Measurements from ENCODE around the gene APOL4.

The APOL4 gene

GRCh38 chr22:36227396-36227795 lies 25.8 kb upstream of the APOL4 start:
- H3K4me1 ChIP-seq, result no peaks in the 10 kb centered on the region
- TF ChIP-seq CTCF (IDR thresholded peaks at IDR 0.05; ENCODE audit: low read depth, low read length), result no peak

DNA sequence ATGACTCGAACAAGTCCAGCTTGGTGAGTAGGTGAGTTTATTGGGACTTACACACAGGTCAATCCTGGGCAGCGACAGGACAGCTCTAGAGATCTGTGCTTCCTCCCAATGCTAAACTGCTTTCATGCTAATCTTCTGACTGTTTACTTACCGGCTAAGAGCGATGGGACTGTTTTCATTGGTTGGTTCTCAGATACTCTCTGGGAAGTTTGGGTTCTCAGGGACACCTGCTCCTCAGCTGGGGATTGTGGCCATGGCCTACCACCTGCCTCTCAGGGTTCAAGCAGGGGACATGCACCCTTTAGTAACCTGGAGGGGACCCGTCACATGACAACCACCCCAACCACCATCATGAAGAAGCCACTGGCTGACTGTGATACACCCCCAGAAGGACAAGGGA lies 24.6 kb upstream of the APOL4 start:
- Histone ChIP-seq H3K27me3 (no peaks in the 10 kb centered on the region), H3K4me3 (ENCODE audit: low read depth, low read length) (no peak overlapping the region), H3K9me3 (no peaks in the 10 kb centered on the region; the same call in 1 of the 2 replicates), H3K4me1 (no peaks in the 10 kb centered on the region), H3K36me3 (no peaks in the 10 kb centered on the region)
- DNase-seq, result no peak
- TF ChIP-seq CTCF (IDR thresholded peaks at IDR 0.05; ENCODE audit: low read depth, low read length), result no peak

More at GRCh38 chr22:36227396-36227795, 25.8 kb upstream of the APOL4 start:
- H3K27me3 ChIP-seq, result no peaks in the 10 kb centered on the region
- no peaks in the 10 kb centered on the region for H3K36me3 ChIP-seq
- DNase-seq, result no peak
- no peaks in the 10 kb centered on the region; the same call in 1 of the 2 replicates for H3K9me3 ChIP-seq
- H3K4me3 ChIP-seq (ENCODE audit: low read depth, low read length), result no peak overlapping the region

DNA sequence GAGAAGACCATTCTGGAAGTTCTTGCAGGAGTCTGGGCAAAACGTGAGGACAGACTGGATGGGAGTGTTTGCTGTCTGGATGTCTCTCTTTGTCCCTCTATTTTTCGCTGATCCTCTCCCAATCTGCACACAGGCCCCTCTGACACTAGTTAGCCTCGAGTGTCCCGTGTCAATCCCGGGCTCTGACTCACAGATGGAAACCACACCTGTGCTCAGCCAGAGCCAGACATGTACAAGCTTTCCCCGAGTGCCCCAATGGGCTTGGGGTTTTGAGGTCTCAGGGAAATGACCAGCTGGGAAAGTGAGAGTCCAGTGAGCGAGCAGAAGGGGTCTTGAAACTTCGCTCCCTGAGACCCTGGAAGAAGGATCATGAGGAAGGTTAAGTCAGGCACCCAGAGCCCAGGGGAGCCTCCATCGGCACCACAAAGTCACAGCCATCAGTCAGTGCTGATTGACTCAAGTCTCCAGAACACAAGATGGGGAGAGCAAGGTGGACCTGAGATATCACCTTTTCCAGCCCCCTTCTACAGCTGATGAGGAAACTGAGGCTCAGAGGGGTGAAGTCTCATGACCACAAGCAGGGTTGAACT lies 23.8 kb upstream of the APOL4 start:
- DNase-seq, result no peak
- Histone ChIP-seq H3K9me3 (no peaks in the 10 kb centered on the region), H3K4me3 (ENCODE audit: low read depth, low read length) (no peak overlapping the region), H3K4me1 (no peaks in the 10 kb centered on the region), H3K36me3 (no peaks in the 10 kb centered on the region), H3K27me3 (no peaks in the 10 kb centered on the region)
- TF ChIP-seq CTCF (IDR thresholded peaks at IDR 0.05; ENCODE audit: low read depth, low read length), result no peak

DNA sequence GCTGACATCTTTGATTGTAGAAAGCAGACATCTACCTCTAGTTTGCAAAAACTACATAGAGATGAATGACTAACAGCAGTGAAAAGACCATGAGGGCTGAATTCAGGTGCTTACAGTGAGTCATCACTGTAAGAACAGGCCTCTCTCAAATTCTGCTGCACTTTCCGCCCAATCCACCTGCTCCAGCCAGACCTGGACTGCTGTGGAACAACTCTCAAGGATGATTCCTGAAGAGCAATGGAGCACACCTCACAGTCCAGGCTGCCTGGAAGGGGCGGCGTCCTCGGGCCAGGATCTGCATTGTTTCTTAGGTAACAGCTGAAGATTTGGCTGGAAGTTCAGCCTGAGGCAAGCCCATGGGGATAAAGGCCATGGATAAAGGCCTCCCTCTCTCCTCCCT lies 22.6 kb upstream of the APOL4 start:
- no peak for TF ChIP-seq CTCF (IDR thresholded peaks at IDR 0.05; ENCODE audit: low read depth, low read length)
- no peak for DNase-seq
- Histone ChIP-seq H3K27me3 (no peaks in the 10 kb centered on the region), H3K9me3 (no peaks in the 10 kb centered on the region), H3K36me3 (no peaks in the 10 kb centered on the region), H3K4me1 (no peaks in the 10 kb centered on the region), H3K4me3 (ENCODE audit: low read depth, low read length) (no peak overlapping the region)

GRCh38 chr22:36223504-36223903 lies 21.9 kb upstream of the APOL4 start:
- H3K27me3 ChIP-seq, result 0 out of 2 replicates have a peak, but pooled peaks cover under 1% of the 10 kb centered on the region
- DNase-seq, result no peak
- H3K9me3 ChIP-seq, result no peaks in the 10 kb centered on the region
- TF ChIP-seq CTCF (IDR thresholded peaks at IDR 0.05; ENCODE audit: low read depth, low read length), result no peak
- H3K36me3 ChIP-seq, result no peaks in the 10 kb centered on the region
- no peak overlapping the region for H3K4me3 ChIP-seq (ENCODE audit: low read depth, low read length)
- no peaks in the 10 kb centered on the region for H3K4me1 ChIP-seq

GRCh38 chr22:36222887-36223450 lies 21.4 kb upstream of the APOL4 start:
- no peak for TF ChIP-seq CTCF (IDR thresholded peaks at IDR 0.05; ENCODE audit: low read depth, low read length)
- Histone ChIP-seq H3K4me1 (no peaks in the 10 kb centered on the region), H3K27me3 (0 out of 2 replicates have a peak, but pooled peaks cover 4% of the 10 kb centered on the region)

More at GRCh38 chr22:36222887-36223450, 21.4 kb upstream of the APOL4 start:
- Histone ChIP-seq H3K9me3 (no peaks in the 10 kb centered on the region), H3K4me3 (ENCODE audit: low read depth, low read length) (no peak overlapping the region), H3K36me3 (no peaks in the 10 kb centered on the region)
- no peak for DNase-seq

All from BE2C (cell line).